ENCODE measurements around the gene NEU3.
"Not testable (repeated sequence)": the region's sequence is repeated elsewhere in the genome, so short reads cannot be mapped to it uniquely, and the experiment has no call there.

NEU3 gene

DNA sequence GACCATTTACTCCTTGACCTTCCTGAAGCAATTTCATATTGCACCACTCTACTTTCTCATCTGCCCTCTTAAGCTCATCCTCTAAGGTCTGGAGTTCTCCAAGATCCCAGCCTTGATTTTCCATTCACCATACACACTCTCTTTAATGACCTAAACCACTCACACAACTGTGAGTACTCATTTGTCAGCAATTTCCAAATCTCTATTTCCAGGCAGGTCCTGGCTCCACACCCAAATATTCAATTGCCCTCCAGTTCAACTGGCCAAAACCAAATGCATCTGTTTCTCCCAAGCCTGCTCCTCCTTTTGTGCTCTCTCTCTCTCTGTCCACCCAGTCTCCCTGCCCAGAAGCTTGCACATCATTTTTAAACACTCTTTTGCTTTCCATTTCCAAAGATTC is 39.6 kb downstream of the NEU3 start:
- in situ Hi-C loops (cut with MboI; ENCODE audit: low sequenced_read_pairs): no loop called here

DNA sequence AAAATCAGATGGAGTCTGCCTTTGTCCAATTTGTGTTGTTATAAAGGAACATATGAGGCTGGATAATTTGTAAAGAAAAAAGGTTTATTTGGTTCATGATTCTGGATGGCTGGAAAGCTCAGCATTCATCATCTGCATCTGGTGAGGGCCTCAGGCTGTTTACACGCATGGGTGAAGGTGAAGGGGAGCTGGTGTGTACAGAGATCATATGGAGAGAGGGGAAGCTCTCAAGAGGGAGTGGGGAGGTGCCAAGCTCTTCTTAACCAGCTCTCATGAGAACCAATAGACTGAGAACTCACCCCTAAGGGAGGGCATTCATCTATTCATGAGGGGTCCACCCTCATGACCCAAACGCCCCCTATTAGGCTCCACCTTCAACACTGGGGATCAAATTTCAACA is 40.0 kb downstream of the NEU3 start:
- in situ Hi-C loops (cut with MboI; ENCODE audit: low sequenced_read_pairs): no loop called here

DNA sequence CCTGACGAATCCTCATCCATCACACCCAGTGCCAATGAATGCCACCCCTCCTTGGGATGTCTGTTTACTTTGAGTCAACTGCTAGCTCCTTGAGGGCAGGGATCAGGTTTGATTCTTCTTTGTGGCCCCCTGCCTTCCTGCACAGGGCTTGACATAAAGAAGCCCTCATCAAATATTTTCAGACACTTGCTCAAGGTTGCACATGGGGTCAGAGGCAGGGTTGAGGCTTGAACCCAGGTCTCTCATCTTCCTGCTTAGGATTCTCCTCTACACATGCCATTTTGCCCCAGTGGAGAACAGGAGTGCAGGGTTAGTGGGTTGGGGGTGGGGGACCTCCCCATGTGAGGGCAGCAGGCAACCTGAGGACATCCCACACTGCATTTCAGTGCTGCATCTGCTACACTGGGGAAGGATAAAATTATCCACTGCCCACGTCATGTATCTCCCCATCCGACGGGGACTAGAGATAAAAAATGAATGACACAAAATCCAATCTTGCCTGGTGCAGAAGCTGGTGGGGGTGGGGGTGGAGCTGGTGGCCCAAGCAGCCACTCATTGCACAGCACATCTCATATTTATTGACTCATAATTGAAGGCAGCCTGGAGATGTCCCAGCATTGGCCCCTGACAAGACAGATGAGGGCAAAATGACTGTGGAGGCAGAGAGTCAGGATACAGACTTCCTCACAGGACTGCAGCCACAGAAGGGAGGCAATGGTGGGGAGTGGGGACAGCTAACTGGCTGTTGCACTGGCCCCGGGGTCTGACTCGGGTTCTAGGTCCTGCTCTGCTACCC is 41.3 kb downstream of the NEU3 start:
- in situ Hi-C loops (cut with MboI; ENCODE audit: low sequenced_read_pairs): no loop called here

DNA sequence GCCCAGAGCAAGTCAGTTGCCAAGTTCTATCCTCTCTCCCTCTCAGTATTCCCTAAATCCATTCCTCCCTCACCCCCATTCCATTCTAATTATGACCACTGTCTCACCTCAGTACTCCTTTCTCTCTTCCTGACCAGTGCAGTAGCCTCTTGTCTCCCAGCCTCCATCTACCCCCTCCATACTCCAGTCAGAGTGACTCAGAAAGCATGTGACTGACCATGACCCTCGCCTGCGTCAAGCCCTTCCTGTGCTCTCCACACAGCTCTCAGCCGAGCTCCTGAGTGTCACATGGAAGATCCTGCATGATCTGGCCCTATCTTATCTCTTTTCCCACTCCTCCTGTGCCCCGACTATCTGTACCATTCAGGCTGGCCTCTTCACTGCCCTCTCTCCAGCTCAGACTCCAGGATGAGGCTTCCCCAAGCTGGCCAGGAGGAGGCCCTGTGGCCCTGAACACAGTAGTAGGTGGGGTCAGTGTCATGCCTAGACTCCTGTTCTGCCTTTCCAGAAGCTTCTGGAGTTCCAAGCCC is 42.6 kb downstream of the NEU3 start:
- in situ Hi-C loops (cut with MboI; ENCODE audit: low sequenced_read_pairs): no loop called here

GRCh38 chr11:75031771-75032549 is 43.2 kb downstream of the NEU3 start:
- in situ Hi-C loops (cut with MboI; ENCODE audit: low sequenced_read_pairs): no loop called here

DNA sequence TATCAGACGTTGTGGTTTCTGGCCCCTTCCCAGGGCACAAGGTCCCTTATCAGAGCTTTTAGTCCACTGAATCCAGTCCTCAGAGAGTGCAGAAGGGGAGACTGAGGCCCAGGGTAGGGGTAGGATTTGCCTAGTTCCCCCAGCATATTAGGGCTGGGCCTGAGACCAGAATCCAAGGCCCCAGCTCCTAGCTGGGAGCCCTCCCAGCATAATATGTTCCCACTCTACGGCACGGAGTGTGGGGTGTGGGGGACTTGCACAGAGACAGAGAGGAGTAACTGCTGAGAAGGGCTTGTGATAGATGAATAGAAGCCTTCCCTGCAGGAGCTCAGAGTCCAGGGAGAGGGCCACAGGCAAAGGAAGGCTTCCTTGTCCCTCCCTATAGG is 43.8 kb downstream of the NEU3 start:
- in situ Hi-C loops (cut with MboI; ENCODE audit: low sequenced_read_pairs): no loop called here

DNA sequence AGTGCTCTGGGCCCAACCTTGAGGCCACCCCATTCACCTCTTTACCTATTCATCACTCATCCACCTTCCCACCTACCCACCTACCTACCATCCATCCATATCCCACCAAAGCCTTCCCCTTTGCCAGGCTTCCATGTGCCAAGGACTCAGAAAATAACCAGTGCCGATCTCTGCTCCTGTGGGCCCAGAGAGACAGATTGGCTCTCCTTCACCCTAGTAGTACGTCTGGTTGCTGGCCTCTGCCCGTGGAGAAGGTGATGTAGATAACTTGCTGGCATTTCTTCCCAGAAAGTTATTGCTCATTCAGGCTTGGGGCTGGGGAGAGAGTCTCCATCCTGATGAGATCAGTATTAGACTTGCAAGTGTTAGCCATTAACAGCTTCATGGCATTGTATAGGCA is 45.2 kb downstream of the NEU3 start:
- in situ Hi-C loops (cut with MboI; ENCODE audit: low sequenced_read_pairs): no loop called here

GRCh38 chr11:75035256-75035655 is 46.5 kb downstream of the NEU3 start:
- in situ Hi-C loops (cut with MboI; ENCODE audit: low sequenced_read_pairs): no loop called here

DNA sequence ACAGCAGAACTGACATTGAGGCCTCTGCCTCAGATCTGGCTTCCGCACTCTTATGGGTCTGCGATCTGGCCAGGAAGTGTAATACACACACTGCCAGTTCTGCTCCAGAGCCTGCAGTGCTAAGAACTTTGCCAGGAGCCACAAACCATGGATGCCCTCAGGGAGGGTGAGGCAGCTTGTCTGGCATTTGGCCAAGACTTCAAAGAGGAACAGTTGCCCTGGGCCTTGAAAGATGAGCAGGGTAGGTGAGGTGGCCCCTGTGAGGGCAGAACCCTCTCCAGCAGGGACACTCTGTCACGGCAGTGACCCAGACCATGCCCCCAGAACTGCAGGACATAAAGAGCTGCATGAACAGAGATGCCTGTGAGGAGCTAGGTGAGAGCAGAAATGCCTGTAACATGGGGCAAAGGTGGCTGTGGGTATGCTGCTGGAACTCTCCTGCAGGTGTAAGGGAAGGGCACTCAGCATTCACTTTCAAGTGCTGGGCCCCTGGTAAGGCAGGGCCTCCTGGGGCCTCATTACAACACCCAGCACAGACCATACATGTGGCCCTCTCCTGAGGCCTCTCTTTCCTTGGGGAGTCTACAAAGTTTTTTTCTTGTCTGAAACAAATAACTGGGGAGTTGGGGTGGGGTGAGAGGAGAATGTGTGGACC is 47.3 kb downstream of the NEU3 start:
- in situ Hi-C loops (cut with MboI; ENCODE audit: low sequenced_read_pairs): no loop called here

GRCh38 chr11:75040167-75040770 is 51.5 kb downstream of the NEU3 start:
- in situ Hi-C loops (cut with MboI; ENCODE audit: low sequenced_read_pairs): no loop called here

DNA sequence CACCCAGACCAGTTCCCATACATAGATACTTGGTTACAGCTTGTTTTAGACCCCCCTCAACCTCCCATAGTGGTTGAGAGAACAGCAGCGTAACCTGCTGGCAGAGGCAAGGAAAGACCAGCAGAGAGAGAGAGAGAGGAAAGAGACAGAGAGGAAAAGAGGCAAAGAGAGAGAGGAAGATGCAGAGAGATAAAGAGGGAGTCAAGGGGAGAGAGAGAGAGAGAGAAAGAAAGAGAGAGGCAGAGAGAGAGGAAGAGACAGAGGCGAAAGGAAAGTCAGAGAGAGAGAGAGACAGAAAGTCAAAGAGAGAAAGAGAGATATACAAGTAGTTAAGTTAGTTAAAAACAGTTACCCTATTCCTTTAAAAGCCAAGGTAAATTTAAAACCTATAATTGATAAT is 52.5 kb downstream of the NEU3 start:
- in situ Hi-C loops (cut with MboI; ENCODE audit: low sequenced_read_pairs): no loop called here

GRCh38 chr11:75041821-75042220 is 53.1 kb downstream of the NEU3 start:
- in situ Hi-C loops (cut with MboI; ENCODE audit: low sequenced_read_pairs): not testable (repeated sequence)

DNA sequence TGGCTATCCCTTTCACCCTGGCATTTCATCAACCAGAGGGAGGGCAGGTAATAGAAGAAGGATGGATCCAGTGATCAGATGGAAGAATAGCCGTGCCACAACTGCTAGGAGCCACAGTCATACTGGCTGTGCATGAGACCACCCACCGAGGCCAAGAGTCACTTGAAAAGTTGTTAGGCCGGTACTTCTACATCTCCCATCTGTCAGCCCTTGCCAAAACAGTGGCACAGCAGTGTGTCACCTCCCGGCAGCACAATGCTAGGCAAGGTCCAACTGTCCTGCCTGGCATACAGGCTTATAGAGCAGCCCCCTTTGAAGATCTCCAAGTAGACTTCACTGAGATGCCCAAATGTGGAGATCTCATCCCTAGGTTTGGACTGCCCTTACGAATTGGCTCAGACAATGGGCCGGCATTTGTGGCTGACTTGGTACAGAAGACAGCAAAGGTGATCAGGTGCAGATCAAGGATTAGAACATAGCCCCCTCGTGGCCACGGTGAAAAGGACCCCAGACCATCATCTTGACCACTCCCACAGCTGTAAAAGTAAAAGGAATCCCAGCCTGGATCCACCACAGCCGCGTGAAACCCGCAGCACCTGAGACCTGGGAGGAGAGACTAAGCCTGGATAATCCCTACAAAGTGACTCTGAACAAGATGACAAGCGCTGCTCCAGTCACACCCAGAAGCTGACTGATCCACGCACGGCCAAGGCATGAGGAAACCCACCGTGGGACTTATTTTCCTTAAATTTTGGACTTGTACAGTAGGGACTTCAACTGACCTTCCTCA is 55.8 kb downstream of the NEU3 start:
- in situ Hi-C loops (cut with MboI; ENCODE audit: low sequenced_read_pairs): not testable (repeated sequence)

- in situ Hi-C loops (cut with MboI; ENCODE audit: low sequenced_read_pairs): not testable (repeated sequence)
These were observed 57.9 kb downstream of the NEU3 start for GRCh38 chr11:75046668-75047067.

DNA sequence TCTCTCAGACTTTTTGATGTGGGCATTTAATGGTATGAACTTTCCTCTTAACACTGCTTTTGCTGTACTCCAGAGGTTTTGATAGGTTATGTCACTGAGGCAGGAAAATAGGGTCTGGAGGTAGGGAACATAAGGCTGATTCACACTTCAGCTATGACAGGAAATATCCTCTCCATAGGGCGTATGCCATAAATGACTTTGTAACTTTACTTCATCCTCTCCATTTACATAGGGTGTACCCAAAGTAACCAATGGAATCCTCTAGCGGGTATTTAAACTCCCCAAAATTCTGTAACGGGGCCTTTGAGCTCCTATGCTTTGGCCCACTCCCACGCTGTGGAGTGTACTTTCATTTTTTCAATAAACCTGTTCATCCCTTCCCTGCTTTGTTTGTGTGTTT is 58.5 kb downstream of the NEU3 start:
- in situ Hi-C loops (cut with MboI; ENCODE audit: low sequenced_read_pairs): no loop called here

DNA sequence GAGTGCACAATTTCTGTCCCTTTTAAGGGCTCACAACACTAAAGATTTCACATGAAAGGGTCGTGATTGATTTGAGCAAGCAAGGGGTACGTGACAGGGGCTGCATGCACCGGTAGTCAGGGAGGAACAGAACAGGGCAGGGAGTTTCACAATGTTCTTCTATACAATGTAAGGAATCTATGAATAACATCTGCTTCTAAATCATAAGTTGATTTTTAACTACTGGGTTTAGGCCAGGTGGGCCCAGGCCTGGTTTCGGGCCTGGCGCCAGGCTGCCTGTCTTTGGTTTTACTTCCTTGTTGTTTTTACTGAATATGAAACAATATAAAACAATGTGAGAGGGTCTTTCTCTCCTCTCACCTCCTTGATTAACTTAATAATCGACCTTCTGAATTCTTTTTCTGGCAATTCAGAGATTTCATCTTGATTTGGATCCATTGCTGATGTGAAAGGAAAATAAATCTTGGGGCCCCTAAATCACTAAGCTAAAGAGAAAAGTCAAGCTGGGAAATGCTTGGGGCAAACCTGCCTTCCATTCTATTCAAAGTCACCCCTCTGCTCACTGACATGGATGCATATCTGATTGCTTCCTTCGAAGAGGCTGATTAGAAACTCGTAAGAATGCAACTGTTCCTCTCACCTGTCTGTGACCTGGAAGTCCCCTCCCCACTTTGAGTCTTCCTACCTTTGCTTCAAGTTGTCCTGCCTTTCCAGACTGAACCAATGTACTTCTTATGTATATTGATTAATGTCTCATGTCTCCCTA is 61.0 kb downstream of the NEU3 start:
- in situ Hi-C loops (cut with MboI; ENCODE audit: low sequenced_read_pairs): not testable (repeated sequence)

- in situ Hi-C loops (cut with MboI; ENCODE audit: low sequenced_read_pairs): no loop called here
These were observed 61.8 kb downstream of the NEU3 start for GRCh38 chr11:75050516-75050915.

GRCh38 chr11:75051043-75051442 is 62.3 kb downstream of the NEU3 start:
- in situ Hi-C loops (cut with MboI; ENCODE audit: low sequenced_read_pairs): no loop called here

DNA sequence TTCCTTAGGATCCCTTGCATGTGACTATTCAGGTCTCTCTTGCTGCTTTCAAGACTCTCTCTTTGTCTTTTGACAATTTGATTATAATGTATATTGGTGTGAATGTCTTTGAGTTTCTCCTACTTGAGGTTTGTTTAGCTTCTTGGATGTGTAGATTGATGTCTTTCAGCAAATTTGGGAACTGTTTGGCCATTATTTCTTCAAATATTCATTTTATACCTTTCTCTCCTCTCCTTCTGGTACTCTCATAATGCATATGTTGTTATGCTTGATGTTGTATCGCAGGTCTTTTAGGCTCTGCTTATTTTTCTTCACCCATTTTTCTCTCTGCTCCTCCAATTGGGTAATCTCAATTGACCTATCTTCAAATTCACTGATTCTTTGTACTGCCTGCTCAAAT is 63.7 kb downstream of the NEU3 start:
- in situ Hi-C loops (cut with MboI; ENCODE audit: low sequenced_read_pairs): no loop called here

- in situ Hi-C loops (cut with MboI; ENCODE audit: low sequenced_read_pairs): no loop called here
These were observed 66.8 kb downstream of the NEU3 start for GRCh38 chr11:75055511-75055910.

Data from HL-60/S4 (cell line).